Measurements from ENCODE around the gene NFIX.

The NFIX gene

GRCh38 chr19:13115936-13116281, 120.6 kb downstream of the NFIX start:
- peak overlapping the region; percentile 90 for H3K4me3 Mint-ChIP-seq
- H3K9me3 Mint-ChIP-seq, result no peaks in the 10 kb centered on the region
- H3K36me3 Mint-ChIP-seq, result peaks cover 10% of the 10 kb centered on the region
- peak overlapping the region; percentile 92 for H3K27ac Mint-ChIP-seq
- DNase-seq, result no peak
- peaks cover 43% of the 10 kb centered on the region for H3K4me1 Mint-ChIP-seq
- CTCF ChIA-PET, result no interaction called here
- no peaks in the 10 kb centered on the region for H3K27me3 Mint-ChIP-seq

GRCh38 chr19:13116282-13117175, 121.3 kb downstream of the NFIX start, which contains the start of gene TRMT1:
Gene TRMT1 (minus strand): TSS chr19:13116740. CDS start chr19:13116399, 341 bp downstream.
- H3K27me3 Mint-ChIP-seq, result no peaks in the 10 kb centered on the region
- H3K9me3 Mint-ChIP-seq, result no peaks in the 10 kb centered on the region
- H3K4me1 Mint-ChIP-seq, result peaks cover 46% of the 10 kb centered on the region
- CTCF ChIA-PET, result interaction anchor here (1.9 kb wide), 1 partner anchor 12 kb away, joined by 7 read pairs; no protein-coding TSS in a partner anchor
- H3K27ac Mint-ChIP-seq, result peak within 1 kb of the TSS; percentile 92
- peak within 1 kb of the TSS; percentile 90 for H3K4me3 Mint-ChIP-seq
- DNase-seq, result peak; percentile 95
- H3K36me3 Mint-ChIP-seq, result peaks cover 10% of the 10 kb centered on the region

DNA sequence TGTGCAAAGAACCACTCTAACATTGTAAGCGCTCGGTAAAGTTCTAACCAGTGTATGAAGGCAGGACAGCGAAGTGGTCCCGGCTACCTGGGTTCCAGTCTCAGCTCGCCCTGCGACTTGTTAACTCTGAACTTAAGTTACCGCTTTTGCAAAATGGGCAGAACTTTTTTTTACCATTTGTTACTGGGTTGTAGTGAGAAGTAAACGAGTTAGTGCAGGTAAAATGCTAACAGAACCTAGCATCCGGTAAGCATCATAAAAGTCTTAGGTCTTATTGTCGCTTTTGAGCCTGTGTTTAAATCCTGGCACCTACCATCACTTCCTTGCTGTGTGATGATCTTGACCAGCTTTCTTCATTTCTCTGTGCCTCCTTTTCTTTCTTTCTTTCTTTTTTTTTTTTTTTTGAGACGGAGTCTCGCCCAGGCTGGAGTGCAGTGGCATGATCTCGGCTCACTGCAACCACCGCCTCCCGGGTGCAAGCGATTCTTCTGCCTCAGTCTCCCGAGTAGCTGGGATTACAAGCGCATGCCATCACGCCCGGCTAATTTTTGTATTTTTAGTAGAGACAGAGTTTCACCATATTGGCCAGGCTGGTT, 122.0 kb downstream of the NFIX start:
- CTCF ChIA-PET, result interaction anchor here (1.1 to 1.9 kb wide), 5 partner anchors 11 to 48 kb away, joined by 3 to 7 read pairs (median 4); partner anchors contain the start of genes IER2 and STX10
- H3K27me3 Mint-ChIP-seq, result no peaks in the 10 kb centered on the region
- no peak for DNase-seq
- peaks cover 10% of the 10 kb centered on the region for H3K36me3 Mint-ChIP-seq
- peaks cover 52% of the 10 kb centered on the region for H3K4me1 Mint-ChIP-seq
- no peaks in the 10 kb centered on the region for H3K9me3 Mint-ChIP-seq
- H3K4me3 Mint-ChIP-seq, result peak overlapping the region; percentile 90
- peak overlapping the region; percentile 92 for H3K27ac Mint-ChIP-seq

GRCh38 chr19:13117772-13118423, 122.6 kb downstream of the NFIX start, which contains the start of gene NACC1:
Gene NACC1 (plus strand): TSS chr19:13118264. CDS start chr19:13135208, 16,944 bp downstream.
- Mint-ChIP-seq H3K4me3 (peak within 1 kb of the TSS; percentile 90), H3K9me3 (no peaks in the 10 kb centered on the region), H3K27ac (peak within 1 kb of the TSS; percentile 92), H3K36me3 (peaks cover 8% of the 10 kb centered on the region), H3K27me3 (no peaks in the 10 kb centered on the region), H3K4me1 (peaks cover 56% of the 10 kb centered on the region)
- peak; percentile 91 for DNase-seq
- CTCF ChIA-PET, result interaction anchor here (1.1 to 1.9 kb wide), 5 partner anchors 10 to 47 kb away, joined by 3 to 7 read pairs (median 4); partner anchors contain the start of genes IER2 and STX10

- H3K4me3 Mint-ChIP-seq, result peak overlapping the region; percentile 79
- peak; percentile 75 for DNase-seq
- CTCF ChIA-PET, result interaction anchor here (1.1 to 1.9 kb wide), 5 partner anchors 10 to 46 kb away, joined by 3 to 7 read pairs (median 4); partner anchors contain the start of genes IER2 and STX10
- H3K27me3 Mint-ChIP-seq, result no peaks in the 10 kb centered on the region
- H3K4me1 Mint-ChIP-seq, result peaks cover 56% of the 10 kb centered on the region
- H3K9me3 Mint-ChIP-seq, result no peaks in the 10 kb centered on the region
- H3K36me3 Mint-ChIP-seq, result peaks cover 8% of the 10 kb centered on the region
- H3K27ac Mint-ChIP-seq, result peak overlapping the region; percentile 77
Measured at GRCh38 chr19:13118424-13119193, 123.3 kb downstream of the NFIX start.

- Mint-ChIP-seq H3K27ac (no peak overlapping the region), H3K36me3 (peaks cover 8% of the 10 kb centered on the region), H3K4me1 (peaks cover 58% of the 10 kb centered on the region)
Measured at GRCh38 chr19:13119627-13120026, 124.4 kb downstream of the NFIX start.

DNA sequence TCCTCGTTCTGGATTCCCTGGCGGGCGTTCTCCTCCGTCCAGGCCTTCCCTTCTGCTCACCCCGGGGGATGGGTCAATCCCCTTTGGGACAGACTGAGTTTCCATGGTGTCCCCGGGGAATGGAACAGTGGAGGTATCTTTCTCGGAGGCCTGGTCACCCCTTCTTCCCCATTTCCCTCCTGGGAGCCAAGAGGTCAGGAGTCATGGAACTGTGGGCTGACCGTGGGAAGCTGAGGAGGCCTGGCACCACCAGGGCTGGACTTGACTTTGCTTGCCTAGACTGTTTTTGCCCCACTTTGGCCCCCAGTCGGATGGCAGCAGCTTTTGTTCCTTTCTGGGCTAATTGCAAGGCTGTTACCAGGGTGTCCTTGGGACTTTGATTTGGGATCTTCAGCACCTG, 124.8 kb downstream of the NFIX start:
- Mint-ChIP-seq H3K27me3 (no peaks in the 10 kb centered on the region), H3K36me3 (peaks cover 8% of the 10 kb centered on the region), H3K27ac (no peak overlapping the region), H3K4me3 (peak overlapping the region; percentile 79), H3K9me3 (no peaks in the 10 kb centered on the region), H3K4me1 (peaks cover 54% of the 10 kb centered on the region)
- DNase-seq, result no peak
- CTCF ChIA-PET, result no interaction called here

More at GRCh38 chr19:13119627-13120026, 124.4 kb downstream of the NFIX start:
- DNase-seq, result no peak
- CTCF ChIA-PET, result no interaction called here
- Mint-ChIP-seq H3K9me3 (no peaks in the 10 kb centered on the region), H3K27me3 (no peaks in the 10 kb centered on the region), H3K4me3 (peak overlapping the region; percentile 79)

DNA sequence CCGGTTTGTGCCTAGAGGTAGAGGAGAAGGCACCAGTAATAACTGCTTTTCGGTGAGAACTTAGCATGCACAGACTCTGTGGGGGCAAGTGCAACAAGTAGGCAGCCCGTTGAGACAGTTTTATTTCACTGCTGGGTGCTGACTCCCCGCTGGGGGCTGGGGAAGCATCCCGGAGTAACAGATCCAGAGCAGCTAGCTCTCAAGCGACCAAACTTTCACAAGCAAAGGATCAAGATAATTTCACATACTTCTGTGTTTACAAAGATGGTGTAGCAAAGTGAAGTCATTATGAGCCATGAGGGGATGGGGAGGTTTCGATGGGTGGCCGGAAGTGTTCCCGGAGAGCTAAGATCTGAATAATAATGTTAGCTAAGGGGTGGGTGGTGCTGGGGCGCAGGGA, 125.5 kb downstream of the NFIX start:
- H3K4me3 Mint-ChIP-seq, result no peak overlapping the region
- DNase-seq, result no peak
- peak overlapping the region; percentile 13 for H3K27ac Mint-ChIP-seq
- peaks cover 46% of the 10 kb centered on the region for H3K4me1 Mint-ChIP-seq
- H3K36me3 Mint-ChIP-seq, result peaks cover 5% of the 10 kb centered on the region
- no peaks in the 10 kb centered on the region for H3K9me3 Mint-ChIP-seq
- no peaks in the 10 kb centered on the region for H3K27me3 Mint-ChIP-seq
- CTCF ChIA-PET, result no interaction called here

GRCh38 chr19:13121551-13122274, 126.4 kb downstream of the NFIX start:
- H3K36me3 Mint-ChIP-seq, result peaks cover 2% of the 10 kb centered on the region
- H3K27me3 Mint-ChIP-seq, result no peaks in the 10 kb centered on the region
- CTCF ChIA-PET, result no interaction called here
- no peak overlapping the region for H3K4me3 Mint-ChIP-seq
- H3K9me3 Mint-ChIP-seq, result no peaks in the 10 kb centered on the region
- H3K4me1 Mint-ChIP-seq, result peaks cover 40% of the 10 kb centered on the region
- no peak for DNase-seq
- H3K27ac Mint-ChIP-seq, result no peak overlapping the region

DNA sequence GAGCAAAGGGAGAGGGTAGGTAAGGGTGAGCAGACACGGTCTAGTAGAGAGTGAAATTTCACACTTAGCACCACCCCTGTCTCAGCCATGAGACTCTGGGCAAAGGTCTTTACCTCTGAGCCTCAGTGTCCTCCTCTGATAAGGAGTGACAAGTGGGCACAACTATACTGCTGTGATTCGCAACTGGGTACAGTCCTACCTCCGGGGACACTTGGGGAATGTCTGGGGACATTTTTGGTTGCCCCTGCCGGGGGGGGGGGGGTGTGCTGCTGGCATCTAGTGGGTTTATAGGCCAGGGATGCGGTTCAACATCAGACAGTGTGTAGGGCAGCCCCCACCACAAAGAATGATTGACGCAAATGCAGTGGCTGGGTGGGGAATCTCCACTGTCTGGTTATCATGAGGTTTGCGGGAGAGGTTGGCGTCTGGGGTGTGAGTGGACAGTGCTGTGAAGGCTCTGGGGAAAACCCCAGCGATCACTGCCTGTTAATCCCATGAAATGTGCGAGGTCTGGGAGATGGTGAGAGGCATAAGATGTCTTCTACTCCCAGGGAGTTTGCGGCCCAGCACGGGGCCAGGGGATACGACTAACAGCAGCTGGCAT, 127.1 kb downstream of the NFIX start:
- CTCF ChIA-PET, result no interaction called here
- no peak overlapping the region for H3K4me3 Mint-ChIP-seq
- H3K9me3 Mint-ChIP-seq, result no peaks in the 10 kb centered on the region
- H3K27ac Mint-ChIP-seq, result no peak overlapping the region
- H3K4me1 Mint-ChIP-seq, result peaks cover 40% of the 10 kb centered on the region
- peaks cover 4% of the 10 kb centered on the region for H3K36me3 Mint-ChIP-seq
- DNase-seq, result no peak
- H3K27me3 Mint-ChIP-seq, result no peaks in the 10 kb centered on the region

GRCh38 chr19:13122980-13123957, 128.0 kb downstream of the NFIX start:
- Mint-ChIP-seq H3K36me3 (peaks cover 4% of the 10 kb centered on the region), H3K4me1 (peaks cover 36% of the 10 kb centered on the region), H3K27me3 (no peaks in the 10 kb centered on the region), H3K27ac (peak overlapping the region; percentile 53), H3K4me3 (no peak overlapping the region), H3K9me3 (no peaks in the 10 kb centered on the region)
- CTCF ChIA-PET, result no interaction called here
- DNase-seq, result no peak

GRCh38 chr19:13127051-13127450, 131.8 kb downstream of the NFIX start:
- H3K27ac Mint-ChIP-seq, result no peak overlapping the region
- no peak overlapping the region for H3K4me3 Mint-ChIP-seq
- CTCF ChIA-PET, result no interaction called here
- H3K9me3 Mint-ChIP-seq, result no peaks in the 10 kb centered on the region
- peaks cover 4% of the 10 kb centered on the region for H3K36me3 Mint-ChIP-seq
- H3K4me1 Mint-ChIP-seq, result peaks cover 18% of the 10 kb centered on the region
- no peak for DNase-seq
- H3K27me3 Mint-ChIP-seq, result no peaks in the 10 kb centered on the region
